HG03378 (cell line): ENCODE measurements around the gene PAN3.
"Not testable (repeated sequence)": the region's sequence is repeated elsewhere in the genome, so short reads cannot be mapped to it uniquely, and the experiment has no call there.

ENCODE experiments used
- ATAC-seq: cut with Tn5 transposase; IDR thresholded peaks from one replicate; pipeline ENCODE4 v1.9.1; 2021; ENCODE audit warnings: mild to moderate bottlenecking, moderate library complexity; ENCODE audit not compliant: unreplicated experiment

Gene PAN3

DNA sequence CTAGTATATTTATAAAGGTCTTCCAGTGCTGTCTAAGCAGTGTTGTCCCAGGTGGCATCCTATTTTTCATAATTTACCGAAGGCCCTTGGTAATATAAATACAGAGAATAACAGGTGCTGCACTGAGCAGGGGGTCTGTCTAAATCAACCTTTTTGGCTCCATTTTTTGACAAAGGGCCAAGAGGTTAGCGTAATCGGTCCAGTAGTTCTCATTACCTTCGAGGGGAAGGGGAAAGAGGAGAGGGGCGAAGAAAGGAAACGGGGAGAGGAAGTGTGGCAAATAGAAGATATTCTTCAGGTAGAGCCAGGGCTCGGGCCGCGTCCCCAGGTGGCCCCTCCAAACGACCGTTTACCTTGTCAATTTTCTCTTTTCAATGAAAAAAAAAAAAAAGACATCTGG lies 749 bp upstream of the PAN3 start:
- ATAC-seq, result peak; percentile 8

DNA sequence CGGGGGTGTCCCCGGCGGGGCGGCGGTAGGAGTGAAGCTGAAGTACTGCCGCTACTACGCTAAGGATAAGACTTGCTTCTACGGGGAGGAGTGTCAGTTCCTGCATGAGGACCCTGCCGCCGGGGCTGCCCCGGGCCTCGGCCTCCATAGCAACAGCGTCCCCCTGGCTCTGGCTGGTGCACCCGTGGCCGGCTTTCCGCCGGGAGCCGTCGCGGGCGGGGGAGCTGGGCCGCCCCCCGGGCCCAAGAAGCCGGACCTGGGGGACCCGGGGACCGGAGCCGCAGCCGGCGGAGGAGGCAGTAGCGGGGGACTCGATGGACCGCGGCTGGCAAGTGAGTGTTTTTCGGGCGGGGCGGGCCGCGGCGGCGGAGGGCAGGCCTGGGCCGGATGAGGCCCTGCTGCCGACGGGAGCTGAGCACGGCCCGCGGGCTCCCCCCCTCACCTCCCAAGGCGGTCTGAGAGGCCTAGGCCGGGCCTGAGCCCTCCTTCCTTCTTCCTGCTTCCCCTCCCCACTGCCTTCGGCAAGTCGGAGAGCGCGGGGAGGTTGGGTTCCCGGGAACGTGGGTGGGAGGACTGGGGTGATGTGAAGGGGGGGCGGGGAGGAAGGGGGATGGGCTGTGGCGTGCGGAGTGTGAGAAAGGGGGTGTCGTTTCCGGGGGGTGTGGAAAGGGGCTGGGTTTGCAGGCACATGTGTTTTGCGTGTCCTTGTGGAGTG lies 568 bp downstream of the PAN3 start:
- peak; percentile 30 for ATAC-seq

DNA sequence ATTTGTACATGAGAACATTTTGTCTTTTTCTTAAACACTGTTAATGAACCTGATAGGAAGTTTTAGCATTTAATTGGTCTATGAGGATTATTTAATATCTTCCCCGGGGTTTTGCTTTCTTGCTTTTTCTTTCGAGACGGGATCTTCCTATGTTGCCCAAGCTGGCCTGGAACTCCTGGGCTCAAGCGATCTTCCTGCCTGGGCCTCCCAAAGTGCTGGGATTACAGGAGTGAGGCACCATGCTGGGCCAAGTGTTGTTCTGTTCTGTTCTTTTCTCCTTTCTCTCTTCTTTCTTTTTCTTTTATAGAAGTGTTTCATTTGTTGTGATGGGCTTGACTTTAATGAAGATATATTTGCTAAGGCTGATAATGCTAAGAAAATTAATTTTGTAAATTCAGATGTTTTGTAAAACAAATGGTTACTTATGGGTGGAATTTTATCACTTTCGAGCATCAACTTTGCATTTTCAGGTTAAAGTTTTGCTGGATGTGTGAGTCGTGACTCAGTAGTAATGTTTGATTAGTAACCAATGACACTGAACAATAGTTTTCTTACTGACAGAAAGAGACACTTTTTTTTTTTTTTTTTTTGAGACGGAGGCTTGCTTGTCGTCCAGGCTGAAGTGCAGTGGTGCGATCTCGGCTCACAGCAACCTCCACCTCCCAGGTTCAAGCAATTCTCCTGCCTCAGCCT lies 2.2 kb downstream of the PAN3 start:
- ATAC-seq, result no peak

DNA sequence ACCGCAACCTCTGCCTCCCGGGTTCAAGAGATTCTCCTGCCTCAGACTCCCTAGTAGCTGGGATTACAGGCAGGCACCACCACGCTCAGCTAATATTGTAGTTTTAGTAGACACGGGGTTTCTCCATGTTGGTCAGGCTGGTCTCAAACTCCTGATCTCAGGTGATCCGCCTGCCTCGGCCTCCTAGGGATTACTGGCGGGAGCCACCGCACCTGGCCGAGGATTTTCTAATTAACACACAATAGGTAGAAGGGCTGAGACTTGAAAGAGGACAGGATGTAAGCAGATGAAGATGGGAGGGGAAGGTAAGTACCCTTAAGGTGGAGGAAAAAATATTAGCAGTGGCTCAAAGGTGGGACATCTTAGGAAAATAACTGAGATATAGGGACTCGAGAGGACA lies 3.2 kb downstream of the PAN3 start:
- not testable (repeated sequence) for ATAC-seq

DNA sequence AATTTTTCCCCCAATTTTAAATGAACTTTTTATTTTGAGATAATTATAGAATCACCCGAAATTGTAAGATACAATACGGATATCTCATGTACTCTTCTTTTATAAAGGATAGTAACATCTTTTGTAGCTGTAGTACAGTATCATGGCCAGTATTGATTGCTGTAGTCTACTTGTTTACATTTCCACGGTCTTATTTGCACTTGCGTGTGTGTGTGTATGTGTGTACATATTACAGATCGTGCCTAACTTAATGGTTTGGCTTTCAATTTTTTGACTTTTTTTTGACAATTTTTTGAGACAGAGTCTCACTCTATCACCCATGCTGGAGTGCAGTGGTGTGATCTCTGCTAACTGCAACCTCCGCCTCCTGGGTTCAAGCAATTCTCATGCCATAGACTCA lies 6.7 kb downstream of the PAN3 start:
- no peak for ATAC-seq

DNA sequence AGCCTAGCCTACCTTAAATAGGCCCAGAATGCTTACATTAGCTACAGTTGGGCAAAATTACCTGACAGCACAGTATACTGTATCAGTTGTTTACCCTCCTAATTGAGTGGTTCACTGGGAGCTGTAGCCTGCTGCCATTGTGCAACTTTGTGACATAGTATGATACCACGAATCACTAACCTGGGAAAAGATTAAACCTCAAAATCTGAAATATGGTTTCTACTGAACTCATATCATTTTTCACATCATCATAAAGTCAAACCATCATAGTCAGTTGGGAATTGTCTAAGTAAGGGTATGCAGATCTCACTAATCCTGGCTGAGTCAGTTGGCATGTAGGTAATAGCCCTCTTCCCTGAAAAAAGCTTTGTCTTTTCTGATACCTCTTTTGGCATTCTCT lies 9.2 kb downstream of the PAN3 start:
- no peak for ATAC-seq

DNA sequence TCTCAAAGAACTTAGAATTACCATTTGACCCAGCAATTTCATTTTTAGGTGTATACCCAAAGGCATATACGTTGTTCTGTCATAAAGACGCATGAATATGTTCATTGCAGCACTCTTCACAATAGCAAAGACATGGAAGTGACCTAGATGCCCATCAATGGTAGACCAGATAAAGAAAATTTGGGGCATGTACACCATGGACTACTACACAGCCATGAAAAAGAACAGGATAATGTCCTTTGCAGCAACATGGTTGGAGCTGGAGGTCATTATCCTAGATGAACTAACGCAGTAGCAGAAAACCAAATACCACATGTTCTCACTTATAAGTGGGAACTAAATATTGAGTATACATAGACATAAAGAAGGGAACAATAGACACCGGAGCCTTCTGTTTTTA lies 20.7 kb downstream of the PAN3 start:
- no peak for ATAC-seq

DNA sequence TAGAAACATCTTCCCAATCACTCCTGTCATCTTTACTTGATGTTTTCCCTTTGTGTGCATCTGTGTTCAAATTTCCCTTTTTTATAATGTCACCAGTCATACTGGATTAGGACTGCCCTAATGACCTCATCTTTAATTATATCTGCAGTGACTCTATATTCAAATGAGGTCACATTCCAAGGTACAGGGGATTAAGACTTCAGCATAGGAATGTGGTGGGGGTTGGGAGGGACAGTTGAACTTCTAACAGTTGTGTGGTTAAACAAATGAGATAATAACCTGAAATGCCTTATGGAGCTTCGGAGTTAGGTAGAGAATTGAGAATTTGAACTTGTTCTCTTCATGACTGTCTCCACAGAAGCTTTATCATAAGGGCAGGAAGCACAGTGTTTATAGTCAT lies 23.0 kb downstream of the PAN3 start:
- ATAC-seq, result no peak

DNA sequence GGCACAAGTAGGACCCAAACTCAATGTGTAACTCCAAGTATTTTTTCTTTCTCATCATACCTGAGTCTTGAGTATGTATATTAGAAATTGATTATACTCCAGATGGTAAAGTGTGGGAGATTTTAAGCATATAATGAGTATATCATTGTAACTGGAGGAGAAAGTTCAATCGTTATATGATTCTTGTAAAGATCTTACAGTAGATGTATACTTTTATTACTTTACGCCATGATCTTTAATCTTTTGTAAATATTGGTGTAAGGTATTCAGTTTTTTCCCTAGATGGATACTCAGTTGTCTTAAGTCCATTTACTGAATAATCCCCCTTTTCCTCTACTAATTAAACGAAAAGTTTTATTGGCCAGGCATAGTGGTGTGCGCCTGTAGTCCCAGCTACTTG lies 25.2 kb downstream of the PAN3 start:
- ATAC-seq, result no peak

DNA sequence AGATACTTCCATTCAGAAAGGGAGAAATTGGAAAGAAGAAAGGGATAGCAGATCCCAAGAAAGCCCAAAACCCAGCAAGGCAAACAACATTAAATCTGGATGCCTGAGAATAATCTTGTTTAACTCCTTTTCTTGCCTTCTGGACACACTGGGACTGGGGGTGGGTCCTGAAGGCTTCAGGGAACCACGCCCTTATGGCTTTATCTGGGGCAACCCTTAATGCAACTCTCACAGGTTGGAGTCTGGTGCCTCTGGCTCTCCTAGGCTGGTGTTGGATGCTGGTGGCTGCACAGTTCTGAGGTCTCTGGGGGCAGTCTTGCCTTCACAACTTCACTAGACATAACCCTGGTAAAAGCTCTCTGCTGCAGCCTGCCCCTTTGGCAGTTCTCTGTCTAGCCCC lies 27.9 kb downstream of the PAN3 start:
- ATAC-seq, result no peak

DNA sequence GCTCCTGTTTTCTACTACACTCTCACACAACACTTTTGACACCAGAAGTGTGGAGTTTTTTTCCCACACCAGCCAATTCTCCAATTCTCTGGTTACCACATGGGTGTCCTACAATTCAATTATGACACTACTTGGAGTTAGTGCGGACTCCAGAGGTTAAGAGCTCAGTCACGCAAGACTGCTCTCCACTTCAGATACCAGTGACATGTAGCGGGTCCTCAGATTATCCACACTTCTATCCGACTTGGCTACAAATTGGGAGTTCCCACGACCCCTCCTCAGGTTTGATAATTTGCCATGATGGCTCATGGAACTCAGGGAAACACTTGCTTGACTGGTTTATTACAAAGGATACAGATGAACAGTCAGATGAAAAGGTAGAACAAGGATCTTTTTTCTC lies 32.9 kb downstream of the PAN3 start:
- no peak for ATAC-seq

DNA sequence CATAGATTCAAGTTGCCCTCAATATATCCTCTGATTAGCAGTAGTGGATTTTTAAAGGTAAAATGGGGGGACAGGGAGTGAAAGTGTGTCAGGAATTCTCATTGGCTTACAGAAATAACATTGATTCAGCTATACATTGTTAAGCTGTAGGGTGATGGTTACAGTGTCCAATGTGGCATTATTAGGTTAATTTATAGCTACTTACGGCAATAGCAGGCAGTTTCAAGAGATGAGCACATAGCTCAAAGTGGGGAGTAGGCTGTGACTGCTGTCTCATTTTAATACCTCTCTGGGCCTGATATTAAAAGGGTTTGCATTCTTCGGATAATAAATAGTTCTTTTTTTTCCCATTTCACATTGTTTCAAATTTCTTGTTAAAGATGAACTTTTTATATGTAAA lies 34.6 kb downstream of the PAN3 start:
- ATAC-seq, result no peak

DNA sequence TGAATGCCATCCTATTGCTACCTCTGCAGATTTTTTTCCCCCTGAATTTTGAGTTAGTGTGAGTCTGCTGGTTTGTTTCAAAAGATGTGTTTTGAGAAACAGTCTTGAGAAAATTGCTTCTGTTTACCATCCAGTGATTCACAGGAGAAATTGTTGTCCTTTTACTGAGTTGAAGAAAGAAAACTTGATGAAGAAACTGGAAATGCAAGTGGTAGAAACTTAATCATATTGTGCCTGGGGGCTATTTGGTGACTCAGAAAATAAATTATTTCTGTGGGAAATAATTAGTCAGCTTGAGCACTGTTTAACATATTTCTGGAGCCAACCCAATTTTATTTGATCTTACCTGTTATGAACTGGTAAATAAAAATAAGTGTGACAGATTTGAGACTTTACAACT lies 35.4 kb downstream of the PAN3 start:
- no peak for ATAC-seq

DNA sequence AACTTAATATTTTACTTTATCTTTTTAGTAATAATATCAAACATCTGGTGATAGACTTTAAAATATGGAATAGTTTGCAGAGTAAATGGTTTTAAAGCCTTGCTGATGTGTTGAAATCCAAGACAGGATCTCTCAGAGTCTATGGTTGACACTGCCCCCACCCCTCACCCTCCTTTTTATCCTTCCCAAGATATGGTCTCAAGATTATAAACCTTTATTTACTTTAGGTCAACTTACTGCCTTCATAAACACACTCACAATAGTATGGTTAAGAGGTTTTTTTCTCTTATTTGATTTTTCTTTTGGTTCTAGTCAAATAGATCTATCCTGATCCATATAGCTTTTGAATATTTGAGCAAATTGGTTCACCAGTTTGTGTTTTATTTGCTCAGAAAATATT lies 39.0 kb downstream of the PAN3 start:
- no peak for ATAC-seq

DNA sequence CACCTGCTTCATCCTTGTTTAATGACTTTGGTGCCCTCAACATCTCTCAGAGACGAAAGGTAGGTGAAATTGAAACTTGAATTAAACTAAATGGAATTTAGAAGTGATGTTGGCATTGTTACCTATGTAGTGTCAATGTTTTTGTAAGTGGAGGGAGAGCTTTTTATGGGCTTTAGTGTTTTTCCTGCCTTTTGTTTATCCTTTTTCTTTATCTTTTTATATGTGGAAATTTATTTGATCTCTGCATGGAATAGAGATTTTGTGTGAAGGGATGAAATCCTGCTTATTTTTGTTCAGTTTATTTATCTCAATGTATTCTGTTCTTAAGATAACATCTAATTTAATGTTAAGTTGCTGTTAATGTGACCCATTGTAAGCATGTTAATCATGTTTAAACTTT lies 39.5 kb downstream of the PAN3 start:
- ATAC-seq, result no peak

DNA sequence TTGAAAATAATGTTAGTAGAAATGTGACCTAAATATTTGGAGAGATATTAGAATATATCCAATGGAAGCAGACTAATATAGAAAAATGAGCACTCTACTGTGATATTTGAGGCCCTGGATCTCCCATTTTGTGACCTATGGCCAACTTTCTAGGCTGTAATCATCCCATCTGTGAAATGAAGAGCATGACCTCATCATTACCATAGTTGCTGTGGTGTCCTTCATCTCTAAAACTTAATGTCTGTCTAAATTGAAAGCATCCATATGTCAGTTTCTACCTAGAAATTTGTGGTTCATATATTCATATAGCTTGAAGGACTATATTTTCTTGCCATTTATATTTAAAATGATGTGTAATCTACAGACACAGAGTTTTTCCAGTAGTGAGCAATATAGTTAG lies 41.6 kb downstream of the PAN3 start:
- ATAC-seq, result no peak

DNA sequence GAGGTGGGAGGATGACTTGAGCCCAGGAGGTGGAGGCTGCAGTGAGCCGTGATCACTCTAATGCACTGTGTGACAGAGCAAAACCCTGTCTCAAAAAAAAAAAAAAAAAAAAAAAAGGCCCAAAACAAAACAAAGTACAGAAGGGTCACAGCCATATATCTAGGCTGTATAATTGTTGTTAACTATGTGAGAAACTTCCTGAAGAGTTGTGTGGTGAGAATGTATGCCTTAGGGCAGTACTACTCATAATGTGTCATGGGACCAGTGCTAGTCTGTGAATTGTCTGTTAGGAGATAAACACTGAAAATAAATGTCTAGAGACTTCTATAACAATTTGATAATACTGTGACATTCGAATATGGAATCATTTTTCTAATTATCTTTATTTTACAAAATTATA lies 43.1 kb downstream of the PAN3 start:
- no peak for ATAC-seq

DNA sequence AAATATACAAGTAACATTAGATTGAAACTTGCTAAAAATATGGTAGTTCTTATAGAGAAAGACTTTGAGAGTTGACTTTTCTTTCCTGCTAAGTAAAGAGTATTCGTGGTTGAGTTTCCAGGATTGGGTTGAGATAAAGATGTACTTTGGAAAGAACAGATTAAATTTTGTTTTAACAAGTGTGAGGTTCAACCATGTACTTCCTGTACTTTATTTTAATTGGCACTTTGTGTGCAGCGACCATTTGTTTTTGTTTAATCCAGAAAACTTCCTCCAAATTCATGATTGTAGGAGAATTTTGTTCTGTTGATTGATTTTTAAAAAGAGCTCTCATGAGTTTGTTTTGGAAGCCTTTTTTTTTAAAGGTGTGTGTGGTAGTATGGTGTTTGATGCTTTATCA lies 46.9 kb downstream of the PAN3 start:
- no peak for ATAC-seq

DNA sequence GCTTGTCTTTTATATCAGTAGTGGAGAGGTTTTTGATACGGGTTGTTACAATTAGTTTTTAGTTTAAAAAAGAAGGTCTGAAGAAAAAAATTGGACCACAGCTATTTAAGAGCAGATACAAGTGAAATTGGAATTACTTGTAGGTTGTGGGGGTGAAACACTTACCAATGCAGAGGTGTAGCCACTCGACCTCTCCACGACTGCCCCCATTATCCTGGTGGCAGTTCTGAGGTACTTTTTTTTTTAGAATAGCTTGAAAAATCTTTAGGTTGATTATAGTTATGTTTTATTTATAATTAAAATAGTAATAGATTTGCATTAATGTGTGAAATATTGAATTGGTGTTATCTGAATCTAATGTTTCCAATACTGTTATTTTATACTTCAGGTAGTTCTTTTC lies 60.7 kb downstream of the PAN3 start:
- no peak for ATAC-seq

DNA sequence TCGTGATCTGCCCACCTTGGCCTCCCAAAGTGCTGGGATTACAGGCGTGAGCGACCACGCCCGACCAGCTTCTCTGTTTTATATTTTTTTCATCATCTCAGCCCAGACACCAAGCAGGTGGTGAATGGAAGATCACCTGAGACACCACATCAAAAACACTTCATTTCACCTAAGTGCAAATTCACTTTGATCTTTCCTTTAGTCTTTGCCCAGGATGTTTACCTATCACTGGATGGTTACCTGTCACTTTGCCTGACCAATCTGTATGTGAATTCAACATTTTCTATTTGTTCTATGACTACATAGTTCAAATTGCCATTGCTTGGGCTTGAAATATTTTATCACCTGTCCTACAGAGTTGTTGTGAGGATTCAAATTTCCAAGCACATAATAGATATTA lies 65.7 kb downstream of the PAN3 start:
- ATAC-seq, result no peak

DNA sequence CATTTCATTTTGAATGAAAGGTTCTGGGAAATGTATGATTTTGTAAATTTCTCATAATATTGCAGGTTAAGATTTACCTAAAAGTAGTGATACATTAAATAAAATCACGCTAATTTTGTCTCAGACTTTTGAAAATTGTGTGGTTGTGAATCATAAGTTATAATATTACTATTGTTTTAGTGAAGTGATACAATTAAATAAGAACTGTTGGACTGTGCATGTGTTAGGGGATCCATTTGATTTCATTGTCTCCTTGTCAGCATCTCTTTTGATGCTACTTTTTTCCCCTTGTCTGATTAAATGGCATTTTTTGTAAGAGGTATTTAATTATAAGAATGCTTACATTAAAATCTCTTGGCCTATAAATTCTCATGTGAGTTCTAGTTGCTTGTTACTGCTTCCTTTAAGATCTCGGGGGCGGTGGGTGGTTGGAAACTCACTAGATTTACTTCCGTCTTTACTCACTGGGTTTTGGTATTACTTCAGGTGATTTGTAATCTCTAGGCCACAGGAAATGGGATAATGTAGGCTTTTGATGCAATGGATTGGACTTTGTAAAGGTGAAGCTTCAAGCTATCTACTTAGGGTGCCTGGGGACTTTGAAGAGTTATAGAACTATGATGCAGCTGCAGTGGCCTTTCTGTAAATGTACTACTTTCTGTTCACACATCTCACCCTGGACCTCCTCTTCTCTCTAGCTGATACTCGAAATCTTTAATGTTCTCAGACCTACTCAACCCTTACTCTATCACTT lies 66.5 kb downstream of the PAN3 start:
- no peak for ATAC-seq

DNA sequence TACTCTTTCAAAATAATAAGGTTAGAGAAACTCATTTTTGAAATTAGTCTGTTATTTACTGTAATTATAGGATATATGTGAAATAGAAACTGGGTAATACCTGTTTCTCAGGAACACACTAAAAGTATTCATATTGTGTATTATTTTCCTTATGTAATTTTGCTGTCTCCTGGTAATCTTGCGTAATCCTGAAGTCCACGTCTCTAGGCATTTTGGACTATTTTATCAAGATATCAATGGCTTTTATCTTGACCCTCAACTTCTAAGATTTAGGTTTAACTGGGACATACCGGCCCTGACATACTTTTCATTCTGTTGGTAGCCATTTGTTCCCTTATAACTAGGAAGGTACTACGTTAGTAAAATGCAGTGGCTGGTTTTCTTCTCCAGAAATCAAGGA lies 80.3 kb downstream of the PAN3 start:
- no peak for ATAC-seq
